Body of pancreas (tissue), 4 donors: ENCODE data around the gene ZNF146.
"Not testable (repeated sequence)": the region's sequence is repeated elsewhere in the genome, so short reads cannot be mapped to it uniquely, and the experiment has no call there.

Source experiments
- POLR2A ChIP-seq, 3 donors: fragments of 450-650 bp; IDR thresholded peaks; one replicate each; pipeline ENCODE4 v1.6.1; 2016; ENCODE audit warnings: antibody characterized with exemption in 3 of 3, mild to moderate bottlenecking in 2 of 3
- TF ChIP-seq, protein P1 (sequence below), 7 experiments: fragments of 450-650 bp in 4 of 7; fragments of 200-600 bp in 3 of 7; sonication (generic) in 3 of 7; IDR thresholded peaks; one replicate each; pipeline ENCODE4 v1.5.1; 2016 to 2019; ENCODE audit warnings: antibody characterized with exemption in 7 of 7

DNA sequence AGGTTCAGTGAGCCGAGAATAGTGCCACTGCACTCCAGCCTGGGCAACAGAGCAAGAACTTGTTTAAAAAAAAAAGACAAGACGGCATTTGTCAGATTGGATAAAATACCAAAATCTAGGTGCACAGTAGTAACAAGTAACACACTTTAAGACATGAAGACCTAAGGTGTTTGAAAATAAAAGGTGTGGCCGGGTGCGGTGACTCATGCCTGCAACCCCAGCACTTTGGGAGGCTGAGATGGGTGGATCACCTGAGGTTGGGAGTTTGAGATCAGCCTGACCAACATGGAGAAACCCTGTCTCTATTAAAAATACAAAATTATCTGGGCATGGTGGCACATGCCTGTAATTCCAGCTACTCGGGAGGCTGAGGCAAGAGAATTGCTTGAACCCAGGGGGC lies 28.2 kb upstream of the ZNF146 start:
- TF ChIP-seq POLR2A (IDR thresholded peaks at IDR 0.05), result not testable (repeated sequence)
- TF ChIP-seq, protein P1, sequence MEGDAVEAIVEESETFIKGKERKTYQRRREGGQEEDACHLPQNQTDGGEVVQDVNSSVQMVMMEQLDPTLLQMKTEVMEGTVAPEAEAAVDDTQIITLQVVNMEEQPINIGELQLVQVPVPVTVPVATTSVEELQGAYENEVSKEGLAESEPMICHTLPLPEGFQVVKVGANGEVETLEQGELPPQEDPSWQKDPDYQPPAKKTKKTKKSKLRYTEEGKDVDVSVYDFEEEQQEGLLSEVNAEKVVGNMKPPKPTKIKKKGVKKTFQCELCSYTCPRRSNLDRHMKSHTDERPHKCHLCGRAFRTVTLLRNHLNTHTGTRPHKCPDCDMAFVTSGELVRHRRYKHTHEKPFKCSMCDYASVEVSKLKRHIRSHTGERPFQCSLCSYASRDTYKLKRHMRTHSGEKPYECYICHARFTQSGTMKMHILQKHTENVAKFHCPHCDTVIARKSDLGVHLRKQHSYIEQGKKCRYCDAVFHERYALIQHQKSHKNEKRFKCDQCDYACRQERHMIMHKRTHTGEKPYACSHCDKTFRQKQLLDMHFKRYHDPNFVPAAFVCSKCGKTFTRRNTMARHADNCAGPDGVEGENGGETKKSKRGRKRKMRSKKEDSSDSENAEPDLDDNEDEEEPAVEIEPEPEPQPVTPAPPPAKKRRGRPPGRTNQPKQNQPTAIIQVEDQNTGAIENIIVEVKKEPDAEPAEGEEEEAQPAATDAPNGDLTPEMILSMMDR (IDR thresholded peaks at IDR 0.05), result not testable (repeated sequence)
